ENCODE measurements around the gene DMKN.

- 0 out of 2 replicates have a peak, but pooled peaks have one; percentile 9 for TF ChIP-seq CTCF (conservative IDR thresholded peaks at IDR 0.05; ENCODE audit: low read length)
- no peak for TF ChIP-seq EZH2phosphoT487 (IDR thresholded peaks at IDR 0.05; ENCODE audit: borderline replicate concordance)
Observed at GRCh38 chr19:35513628-35514281, at the start of gene DMKN.
